GM21717 (cell line): Measurements from ENCODE around the gene STING1.

Experiments
- ATAC-seq: cut with Tn5 transposase; IDR thresholded peaks from one replicate; pipeline ENCODE4 v1.9.1; 2021; ENCODE audit warnings: mild to moderate bottlenecking, moderate library complexity; ENCODE audit not compliant: unreplicated experiment

STING1 gene

DNA sequence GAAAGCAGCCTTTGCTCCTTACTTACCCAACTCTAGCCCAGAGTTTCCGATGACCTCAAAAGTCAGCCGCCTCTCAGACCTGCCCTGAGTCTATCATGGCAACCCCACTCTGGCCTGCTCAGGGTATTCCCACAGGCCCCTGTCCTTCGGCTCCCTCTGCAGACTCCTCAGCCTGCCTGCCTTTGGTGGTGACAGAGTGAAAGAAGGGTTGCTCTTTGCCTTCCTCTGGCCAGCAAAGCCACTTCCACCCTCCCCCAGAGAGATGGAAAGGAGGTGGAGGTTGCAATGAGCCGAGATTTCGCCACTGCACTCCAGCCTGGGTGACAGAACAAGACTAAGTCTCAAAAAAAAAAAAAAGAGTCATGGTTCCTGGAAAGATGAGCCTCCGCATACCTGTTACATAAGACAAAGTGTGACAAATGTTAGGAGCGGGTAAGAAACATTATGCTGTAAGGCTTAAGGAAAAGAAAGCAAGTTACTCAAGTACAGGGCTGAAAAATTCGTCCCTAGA is 14.1 kb downstream of the STING1 start:
- no peak for ATAC-seq

DNA sequence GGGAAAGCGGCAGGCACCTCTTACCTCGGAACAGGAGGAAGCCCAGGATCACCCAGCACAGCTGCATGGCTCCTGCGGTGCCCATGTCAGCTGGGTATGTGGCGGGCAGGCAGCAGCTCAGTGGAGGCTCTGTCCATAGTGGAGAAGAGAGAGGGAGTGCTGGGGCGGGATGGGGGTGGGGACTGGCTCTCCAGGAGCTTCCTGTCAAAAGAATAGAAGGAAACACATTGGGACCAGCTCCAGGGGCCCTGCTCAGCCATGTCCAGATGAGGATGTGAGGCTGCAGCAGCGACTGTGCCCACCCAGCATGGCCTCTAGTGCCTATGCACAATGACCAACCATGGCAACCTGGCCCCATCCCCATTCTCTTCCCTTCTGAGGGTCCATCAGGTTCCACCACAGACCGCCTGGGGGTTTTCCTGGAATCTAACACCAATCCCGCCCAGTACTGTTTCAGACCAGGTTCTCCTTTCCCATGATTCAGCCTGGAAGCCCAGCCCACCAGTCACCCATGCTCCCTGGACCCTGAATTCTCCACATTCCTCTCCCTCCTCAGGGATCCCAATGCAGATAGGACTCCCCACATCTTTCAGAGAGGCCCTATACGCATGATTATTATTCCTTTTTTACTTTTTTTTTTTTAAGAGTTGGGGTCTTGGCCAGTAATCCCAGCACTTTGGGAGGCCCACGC is 19.8 kb downstream of the STING1 start, which contains the start of gene ECSCR:
ECSCR (minus strand) TSS at position 158 of the 691 bp plus-strand sequence; CDS start at position 85, 73 bp downstream.
- ATAC-seq = no peak

DNA sequence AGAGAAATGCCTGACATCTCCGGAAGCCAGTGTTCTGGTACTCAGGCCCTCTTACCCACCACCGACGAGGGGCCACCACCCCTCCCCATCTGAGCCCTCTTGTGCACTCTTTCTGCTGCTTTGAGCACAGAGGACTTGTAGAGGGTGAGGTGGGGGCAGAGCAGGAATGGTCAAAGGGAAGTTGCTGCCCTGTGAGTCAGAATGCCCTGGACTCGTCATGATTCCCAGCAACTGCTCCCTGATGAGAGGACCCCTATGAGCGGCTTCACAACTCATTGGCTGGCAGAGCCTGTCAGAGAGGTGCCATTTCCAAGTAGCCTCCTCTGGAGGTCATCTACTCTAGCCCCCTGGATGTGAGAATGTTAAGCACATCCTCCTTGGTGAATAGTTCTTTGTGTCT is 20.9 kb downstream of the STING1 start:
- ATAC-seq = no peak

DNA sequence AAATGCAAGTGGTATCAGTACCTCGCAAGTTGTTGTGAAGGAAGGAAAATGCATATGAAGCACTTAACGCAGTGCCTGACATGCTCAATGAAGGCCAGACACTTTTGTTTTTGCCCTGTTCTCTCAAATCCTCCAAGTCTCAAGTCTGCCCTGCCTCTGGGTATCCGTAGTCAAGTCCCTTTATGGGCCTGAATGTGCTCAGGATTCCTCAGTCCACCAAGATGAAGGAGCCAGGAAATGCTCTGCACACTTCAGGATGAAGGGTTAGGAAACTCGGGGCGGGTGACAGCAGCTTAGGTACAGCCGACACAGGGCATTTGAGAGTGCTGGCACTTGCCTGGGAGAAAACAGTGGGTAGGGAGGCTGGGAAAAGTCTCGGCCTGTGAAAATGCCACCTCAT is 21.4 kb downstream of the STING1 start:
- no peak for ATAC-seq

DNA sequence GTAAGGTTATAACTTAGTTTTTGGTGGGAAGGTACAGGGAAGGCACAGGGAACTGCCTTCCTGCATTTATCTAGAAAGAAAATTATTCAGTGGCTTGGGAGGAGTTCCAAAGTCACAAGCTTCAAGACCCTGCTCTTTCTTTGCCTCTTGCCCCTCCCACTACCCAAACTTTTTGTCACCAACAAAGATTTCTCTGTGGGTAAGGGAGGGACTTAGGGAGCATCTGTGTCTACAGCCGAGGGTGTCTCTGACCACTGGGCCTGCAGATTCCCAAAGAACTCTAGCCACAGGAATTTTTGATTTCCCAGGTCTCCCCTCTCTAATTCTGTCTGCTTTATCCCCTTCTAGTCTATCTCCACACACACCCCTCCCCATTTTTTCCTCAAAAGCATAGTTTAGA is 22.1 kb downstream of the STING1 start:
- ATAC-seq = no peak

DNA sequence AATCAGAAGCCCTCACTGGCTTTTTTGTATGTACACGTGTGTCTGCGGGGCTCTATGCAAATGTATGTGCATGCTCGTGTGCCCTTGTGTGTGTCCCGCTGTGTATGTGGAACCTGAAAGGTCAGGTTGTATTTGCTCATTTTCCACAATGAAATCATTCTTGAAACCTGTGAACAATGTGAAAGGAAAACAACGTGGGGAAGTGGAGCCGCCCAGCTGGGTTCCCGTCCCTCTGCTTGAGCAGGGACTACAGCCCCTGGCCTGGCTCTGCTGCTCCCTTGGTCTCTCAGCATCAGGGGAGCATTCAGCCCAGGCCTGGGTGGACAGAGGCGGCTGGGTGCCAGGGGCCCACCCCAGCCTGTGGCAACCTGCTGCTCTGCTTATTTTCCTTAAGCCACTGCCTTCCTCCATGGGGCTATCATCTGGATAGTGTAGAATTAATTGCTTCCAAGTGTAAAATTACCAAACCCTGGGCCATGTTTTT is 23.1 kb downstream of the STING1 start:
- no peak for ATAC-seq

DNA sequence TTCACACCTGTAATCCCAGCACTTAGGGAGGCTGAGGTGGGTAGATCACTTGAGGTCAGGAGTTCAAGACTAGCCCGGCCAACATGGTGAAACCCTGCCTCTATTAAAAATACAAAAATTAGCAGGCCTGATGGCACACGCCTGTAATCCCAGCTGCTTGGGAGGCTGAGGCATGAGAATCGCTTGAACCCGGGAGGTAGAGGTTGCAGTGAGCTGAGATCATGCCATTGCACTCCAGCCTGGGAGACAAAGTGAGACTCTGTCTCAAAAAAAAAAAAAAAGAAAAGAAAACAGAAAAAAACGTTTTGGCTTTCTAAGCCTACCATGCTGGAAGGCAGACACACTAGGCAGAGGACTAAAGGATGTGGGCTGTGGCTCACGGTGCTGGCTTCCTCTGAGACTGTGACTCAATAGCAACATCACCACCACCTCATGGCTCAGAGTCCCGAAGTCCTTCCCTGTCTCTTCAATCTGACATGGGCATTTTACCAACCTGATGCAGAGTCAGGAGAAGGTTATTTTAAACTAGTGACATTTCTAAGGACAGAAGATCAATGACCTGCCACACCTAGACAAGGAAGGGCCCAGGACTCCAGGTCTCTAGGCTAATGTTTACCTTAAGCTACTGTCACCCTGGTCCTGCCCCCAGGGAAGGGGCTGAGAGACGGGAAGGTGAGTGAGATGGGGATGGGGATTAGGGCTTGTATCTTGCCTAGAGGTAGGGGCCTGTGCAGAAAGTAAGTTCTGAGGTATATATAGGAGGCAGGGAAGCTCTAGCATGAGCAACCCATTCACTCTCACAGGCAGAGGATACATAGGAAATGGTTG is 23.8 kb downstream of the STING1 start:
- peak; percentile 57 for ATAC-seq

DNA sequence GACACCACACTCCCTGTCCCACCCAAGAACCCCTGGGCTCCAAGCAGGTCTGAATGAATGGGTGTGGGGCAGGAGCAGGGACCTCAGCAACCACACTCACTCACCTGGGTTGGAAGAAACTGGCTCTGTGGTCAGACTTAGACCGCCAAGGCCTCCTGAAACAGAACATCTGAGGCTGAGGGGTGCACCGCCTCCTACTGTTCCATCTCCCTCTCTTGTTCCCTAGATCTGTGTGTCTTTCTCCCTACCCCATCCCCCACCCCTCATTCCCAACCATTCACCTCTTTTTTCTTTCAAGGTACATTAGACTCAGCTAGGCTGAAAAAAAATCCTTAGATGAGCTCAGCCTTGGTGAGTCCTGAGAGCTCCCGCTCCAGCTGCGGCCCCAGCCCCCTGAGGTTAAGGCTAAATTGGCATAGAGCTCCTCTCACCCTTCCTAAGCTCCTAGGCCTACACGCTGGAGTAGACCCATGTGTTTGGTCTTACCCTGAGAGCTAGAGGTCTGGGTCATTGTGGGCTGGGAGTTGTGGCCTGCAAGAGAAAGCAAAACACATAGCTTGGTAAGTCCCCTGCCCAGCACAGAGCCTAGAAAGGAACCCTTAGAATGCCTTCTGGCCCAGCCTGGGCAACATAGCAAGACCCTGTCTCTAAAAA is 24.8 kb downstream of the STING1 start:
- no peak for ATAC-seq

DNA sequence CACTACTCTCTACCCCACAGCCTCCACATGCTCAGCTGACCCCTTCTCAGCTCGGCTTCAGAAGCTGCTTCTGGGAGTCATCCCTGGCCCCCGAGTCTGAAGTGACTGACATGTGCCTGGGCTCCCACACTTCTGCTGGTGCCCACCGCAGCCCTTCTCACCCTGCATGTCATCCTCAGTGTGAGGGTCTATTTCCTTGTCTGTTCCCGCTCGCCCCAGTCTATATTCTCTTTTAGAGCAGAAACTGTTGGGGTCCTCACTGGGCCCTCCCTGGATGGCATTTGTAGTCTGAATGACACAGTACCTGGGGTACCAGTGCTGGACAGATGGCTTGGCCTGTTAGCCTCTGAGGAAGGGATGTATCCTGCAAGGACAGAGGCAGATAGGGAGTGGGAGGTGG is 25.3 kb downstream of the STING1 start:
- no peak for ATAC-seq

DNA sequence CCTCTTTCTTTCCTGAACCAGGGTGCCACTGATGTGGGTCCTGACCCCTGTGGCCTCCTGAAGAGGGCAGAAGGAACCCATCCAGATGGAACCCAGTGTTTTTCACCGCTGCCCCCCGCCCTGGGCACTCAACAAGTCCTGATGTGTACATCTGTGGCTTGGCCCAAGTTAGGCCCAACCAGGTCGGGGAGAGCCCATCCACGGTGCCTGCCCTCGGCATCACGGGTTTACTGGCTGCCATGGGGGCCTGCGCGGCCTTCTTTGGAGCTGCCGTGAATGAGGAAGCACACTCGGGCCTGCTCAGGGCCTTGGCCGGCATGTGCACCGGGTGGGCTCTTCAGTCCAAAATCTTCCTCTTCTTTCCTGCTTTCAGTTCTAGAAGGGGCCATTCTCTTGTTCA is 25.8 kb downstream of the STING1 start:
- ATAC-seq = no peak

DNA sequence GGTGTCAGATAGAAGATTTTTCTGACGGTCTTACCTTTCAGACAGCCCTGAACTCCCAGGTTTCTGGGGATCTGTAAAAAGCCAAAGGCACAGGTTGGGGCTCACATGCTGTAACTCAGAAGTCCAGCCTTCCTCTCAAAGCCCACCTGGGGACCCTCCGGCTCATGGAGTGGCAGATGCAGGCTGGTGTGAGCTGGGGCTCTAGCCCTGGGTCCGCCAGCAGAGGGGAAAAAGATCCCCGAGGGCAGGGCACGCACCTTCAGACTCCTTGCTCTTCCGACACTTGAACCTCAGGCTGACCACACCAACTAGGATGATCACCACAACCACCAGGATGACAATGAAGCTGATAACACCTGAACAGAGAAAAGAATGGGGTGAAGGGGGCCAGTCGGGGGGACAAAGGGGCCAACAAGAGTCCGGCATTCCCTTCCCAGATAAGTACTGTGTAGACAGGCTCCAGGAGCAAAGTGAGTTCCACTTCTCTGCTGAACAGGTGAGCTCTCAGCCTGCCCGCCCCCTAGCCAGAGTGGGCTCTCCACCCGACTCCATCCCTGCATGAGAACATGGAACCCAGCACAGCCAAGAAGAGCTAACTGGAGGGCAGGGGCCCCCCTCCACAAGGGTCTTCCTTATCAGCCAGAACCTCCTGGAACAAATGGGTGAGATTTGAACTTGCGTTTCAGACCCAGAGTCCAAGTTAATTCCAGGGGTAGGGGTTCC is 27.8 kb downstream of the STING1 start:
- ATAC-seq = no peak

DNA sequence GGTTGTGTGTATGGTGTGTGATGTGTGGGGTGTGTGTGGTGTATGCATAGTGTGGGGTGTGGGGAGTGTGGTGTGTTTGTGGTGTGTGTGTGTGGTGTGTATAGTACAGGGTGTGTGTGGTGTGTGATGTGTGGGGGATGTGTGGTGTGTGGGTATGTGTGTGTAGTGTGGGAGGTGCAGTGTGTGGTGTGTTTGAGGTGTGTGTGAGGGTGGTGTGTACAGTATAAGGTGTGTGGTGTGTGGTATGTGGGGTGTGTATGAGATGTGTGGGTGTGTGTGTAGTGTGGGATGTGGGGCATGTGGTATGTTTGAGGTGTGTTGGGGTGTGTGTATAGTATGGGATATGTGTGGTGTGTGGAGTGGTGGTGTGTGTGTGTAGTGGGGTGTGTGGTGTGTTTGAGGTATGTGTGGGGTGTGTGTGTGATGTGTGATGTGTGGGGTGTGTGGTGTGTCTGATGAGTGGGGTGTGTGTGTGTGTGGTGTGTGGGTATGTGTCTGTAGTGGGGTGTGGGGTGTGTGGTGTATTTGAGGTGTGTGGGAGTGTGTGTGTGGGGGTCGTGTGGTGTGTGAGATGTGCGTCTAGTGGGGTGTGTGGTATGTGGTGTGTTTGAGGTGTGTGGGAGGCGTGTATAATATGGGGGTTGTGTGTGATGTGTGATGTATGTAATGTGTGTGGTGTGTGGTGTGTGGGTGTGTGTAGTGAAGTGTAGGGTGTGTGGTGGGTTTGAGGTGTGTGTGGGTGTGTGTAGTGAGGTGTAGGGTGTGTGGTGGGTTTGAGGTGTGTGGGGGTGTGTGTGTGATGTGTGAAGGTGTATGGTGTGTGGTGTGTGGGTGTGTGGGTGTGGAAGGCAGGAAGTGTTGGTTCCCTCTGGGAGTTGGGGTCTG is 28.6 kb downstream of the STING1 start:
- ATAC-seq = no peak

DNA sequence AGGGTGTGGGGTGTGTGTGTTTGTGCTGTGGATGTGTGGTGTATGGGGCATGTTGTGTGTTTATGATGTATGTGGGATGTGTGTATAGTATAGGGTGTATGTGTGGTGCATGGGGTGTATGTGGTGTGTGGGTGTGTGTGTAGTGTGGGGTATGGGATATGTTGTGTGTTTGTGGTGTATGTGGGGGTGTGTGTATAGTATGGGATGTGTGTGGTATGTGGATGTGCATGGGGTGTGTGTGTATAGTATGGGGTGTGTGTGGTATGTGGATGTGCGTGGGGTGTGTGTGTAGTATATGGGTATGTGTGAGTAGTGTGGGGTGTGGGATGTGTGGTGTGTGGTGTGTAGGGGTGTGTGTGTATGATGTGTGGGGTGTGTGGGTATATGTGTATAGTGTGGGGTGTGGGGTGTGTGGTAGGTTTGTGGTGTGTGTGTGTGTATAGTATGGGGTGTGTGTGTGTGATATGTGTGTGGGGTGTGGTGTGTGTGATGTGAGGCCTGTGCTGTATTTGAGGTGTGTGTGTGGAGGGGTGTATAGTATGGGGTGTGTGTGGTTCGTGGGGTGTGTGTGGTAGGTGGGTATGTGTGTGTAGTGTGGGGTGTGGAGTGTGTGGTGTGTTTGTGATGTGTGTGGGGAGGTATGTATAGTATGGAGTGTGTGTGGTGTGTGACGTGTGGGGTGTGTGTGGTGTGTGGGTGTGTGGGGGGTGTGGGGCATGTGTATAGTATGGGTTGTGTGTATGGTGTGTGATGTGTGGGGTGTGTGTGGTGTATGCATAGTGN is 30.5 kb downstream of the STING1 start:
- no peak for ATAC-seq

DNA sequence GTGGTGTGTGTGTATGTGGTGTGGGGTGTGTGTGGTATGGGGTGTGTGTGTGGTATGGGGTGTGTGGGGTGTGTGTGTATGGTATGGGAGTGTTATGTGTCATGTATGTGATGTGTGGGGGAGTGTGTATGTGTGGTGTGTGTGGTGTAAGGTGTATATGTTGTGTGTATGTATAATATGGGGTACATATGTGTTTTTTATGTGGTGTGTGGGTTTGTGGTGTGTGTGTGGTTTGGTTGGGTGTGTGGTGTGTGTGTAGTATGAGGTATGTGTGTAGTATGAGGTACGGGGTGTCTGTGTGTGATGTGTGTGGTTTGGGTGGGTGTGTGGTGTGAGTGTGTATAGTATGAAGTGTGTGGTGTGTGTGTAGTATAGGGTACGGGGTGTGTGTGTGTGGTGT is 31.4 kb downstream of the STING1 start:
- ATAC-seq = no peak

DNA sequence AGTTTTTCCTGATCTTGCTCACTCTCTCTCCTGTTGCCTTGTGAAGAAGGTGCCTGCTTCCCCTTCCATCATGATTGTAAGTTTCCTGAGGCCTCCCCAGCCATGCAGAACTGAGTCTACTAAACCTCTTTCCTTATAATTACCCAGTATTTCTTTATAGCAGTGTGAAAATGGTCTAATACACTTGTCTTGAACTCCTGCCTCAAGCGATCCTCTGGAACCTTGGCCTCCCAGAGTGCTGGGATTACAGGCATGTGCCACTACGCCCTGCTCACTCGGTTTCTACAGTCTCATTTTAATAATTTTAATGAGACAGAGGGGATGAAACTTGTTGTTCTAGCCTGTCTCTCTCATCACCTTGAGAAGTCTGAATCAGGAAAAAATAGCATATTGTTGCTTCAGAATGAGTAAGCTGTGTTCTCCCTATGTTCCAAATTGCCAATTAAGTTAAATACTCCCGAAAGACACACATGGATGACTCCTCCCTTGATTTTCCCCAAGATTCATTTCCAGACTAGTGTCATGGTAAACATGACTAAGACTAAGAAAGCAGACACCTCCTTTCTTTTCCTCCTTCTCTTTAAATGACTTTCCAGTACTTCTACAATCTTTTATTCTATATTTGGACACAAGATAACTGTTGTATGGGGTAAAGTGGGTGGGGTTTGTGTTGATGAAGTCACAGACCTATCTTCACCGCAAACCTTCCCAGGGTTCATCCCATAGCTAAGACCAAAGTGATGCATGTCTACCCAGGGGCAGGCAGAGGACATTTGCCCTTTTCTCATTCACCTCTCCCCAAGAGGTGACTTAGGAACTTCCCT is 35.4 kb downstream of the STING1 start:
- ATAC-seq = peak; percentile 72

DNA sequence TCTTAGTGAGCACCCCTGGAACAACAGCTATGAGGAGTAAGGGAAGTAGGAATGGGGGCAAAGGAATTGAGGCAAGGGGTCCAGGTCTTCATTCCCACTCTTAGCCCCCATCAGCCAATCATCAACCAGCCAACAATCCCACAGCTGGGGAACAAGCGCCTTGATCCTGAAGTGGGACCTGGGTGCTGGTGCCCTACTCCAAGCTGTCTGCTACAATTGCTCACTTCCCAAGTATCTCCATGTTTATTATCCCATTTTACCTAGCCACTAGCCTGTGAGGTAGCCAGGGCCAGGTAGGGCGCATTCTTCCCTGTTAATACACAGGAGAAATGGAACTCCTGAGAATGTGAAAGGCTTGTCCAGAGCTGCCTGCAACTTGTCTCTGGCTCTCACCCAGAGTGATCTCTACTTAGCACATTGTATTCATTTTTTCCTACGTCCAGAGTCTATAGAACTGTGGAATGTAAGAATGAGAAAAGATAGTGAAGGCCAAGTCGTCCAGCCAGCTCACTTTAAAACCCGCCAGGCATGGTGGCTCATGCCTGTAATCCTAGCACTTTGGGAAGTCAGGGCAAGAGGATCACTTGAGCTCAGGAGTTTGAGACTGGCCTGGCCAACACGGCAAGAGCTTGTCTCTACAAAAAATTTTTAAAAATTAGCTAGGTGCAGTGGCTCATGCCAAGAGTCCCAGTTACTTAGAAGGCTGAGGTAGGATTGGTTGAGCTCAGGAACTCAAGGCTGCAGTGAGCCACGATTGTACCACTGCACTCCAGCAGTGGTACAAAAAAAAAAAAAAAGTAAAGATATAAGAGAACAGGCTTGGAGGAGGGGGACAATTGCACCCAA is 37.0 kb downstream of the STING1 start:
- ATAC-seq = no peak

DNA sequence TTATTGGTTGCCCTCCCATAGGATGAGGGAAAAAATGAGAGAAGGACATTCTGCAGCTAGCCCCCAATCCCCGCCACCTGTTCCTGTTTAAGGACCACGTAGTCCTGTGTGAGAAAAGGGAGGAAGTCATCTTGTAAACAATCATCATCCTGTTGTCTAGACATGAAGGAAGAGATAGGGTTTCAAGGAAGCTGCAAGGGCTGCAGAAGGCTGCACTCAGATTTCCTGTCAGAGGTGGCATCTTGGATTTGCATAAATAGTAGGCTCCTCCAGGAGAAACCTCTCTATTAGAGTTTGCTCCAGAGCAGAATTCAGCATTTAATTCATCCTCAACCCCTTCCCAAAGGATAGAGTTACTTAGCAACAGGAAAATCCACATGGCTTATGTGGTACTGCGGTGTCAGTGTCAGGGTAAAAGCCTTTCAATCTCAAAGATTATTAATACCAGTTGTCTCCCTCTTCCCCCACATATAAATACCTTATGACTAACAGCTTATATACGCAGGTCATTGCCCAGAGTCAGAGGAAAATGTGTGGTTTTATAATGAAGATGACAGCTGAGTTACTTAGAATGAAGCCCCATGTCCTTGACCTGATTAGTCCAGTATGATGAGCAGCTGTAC is 38.6 kb downstream of the STING1 start:
- ATAC-seq = no peak
